NCI-H69 (cell line): ENCODE measurements around the gene BSND.

Source experiments
- DNase-seq: peaks from one replicate; lab custom pipeline; 2025; lab: John Stamatoyannopoulos, UW

BSND gene

DNA sequence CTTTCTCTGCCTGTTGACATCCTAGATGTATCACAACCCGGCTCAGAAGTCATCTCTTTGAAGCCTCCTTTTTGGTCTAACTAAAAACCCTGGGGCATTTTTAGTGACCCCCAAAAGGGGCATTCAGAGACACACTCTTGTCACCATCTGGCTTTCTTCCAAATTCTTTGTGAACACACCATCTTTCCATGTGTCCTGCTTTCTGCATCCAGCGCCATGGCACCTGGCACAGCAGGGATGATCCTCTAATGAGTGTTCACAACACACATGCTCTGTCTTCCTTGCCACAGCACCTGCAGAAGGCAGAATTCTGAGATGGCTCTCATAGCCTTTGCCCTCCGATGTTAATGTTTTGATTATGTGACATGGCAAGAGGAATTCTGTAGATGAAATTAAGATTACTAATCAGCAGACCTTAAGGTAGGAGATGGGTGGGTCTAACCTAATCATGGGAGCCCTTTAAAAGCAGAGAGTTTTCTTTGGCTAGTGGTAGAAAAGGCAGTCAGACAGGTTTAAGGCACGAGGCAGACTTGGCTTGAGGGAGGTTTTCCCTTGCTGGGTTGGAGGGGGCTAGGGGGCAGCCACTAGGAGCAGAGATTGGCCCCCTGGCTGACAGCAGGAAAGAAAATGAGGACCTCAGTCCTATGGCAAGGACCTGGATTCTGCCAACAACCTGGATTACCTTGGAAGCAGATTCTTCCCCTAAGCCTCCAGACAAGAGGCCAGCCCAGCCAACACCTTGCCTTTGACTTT is 23.2 kb upstream of the BSND start:
- peak; percentile 97 for DNase-seq

DNA sequence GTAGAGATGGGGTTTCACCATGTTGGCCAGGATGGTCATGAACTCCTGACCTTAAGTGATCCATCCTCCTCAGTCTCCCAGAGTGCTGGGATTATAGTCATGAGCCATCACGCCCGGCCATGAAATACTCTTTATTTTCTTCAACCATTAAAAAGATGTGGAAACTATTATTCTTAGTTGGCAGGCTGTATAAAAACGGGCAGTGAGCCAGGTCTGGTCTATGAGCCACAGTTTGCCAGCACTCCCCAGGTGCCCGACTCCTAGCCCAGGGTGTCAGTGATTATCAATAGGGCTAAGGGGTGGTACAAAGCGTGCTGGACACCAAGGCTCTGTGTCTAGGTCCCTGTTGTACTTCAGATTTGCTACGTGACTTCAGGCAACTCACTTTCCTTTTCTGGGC is 22.0 kb upstream of the BSND start:
- DNase-seq: peak; percentile 85

DNA sequence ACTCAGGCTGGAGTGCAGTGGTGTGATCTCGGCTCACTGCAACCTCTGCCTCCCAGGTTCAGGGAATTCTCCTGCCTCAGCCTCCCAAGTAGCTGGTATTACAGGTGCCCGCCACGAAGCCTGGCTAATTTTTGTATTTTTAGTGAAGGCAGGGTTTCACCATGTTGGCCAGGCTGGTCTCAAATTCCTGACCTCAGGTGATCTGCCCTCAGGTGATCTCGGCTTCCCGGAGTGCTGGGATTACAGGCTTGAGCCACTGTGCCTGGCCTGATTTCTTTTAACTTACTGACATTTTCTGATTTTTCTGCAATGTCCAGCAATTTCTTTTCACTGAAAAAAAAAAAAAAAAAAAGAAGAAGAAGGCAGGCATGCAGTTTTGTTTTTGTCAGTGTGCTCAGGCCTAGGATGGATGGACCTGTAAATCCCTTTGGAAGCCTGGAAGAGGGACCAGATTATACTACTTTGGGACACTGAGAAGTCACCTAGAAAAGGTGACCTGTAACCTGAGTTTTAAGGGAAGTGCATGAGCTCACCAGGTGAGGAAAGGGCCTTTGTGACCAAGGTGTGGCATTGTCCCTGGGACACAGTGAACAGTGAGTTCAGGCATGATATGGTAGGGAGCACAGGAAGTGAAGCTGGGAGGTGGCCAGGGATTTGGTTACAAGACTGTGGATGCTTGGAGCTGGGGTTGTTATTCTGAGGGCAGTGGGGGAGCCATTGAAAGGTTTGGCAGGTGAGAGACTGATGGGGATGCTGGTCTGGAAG is 21.0 kb upstream of the BSND start:
- DNase-seq: peak; percentile 77

- peak; percentile 48 for DNase-seq
These were observed 20.0 kb upstream of the BSND start for GRCh38 chr1:54978528-54979326.

DNA sequence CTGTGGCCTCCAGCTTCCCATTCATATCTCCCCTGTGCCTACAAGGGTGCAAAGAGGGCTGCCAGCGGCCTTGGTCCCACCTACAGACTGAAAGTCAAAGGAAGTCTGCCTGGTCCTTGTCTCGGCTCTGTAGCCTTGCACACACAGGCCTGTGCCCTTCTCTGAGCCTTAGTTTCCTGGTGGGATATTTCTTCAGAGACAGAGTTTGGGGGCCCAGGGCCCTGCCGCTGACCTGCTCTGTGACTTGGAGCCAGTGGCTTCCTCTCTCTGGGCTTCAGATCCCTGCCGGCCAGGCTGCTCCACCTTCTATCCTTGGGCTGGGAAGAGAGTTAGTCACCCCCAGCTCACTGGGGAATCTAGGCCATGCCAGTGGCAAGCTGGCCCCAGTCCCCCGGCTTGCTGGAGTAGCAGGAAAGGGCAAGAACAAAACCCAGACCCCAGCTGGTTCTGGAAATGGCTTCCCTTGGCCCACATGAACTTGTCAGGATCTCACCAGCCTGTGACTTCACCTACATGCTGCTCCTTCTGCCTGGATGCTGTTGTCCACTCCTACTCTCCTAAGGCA is 19.3 kb upstream of the BSND start:
- DNase-seq: no peak

DNA sequence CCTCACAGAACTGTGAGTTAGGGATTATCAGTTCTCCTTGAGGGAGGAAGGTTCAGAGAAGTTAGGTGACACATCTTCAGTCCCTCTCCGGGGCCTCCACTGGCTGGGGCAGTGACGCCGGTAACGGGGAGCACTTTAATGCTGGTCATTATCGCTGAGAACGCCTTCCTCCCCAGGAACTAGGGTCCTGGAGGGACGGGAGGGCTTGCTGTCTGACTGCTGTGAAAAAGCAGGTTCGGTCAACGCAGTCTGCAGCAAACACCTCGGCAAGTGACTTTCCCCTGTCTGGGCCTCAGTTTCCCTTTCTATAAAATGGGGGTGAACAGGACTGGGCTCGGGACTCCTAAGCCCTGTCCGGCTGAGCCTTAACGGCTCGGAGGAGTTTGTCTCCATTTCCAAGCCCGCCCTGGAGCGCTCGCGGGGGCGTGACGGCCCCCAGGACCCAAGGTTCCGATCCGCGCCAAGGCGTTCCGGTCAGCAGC is 18.6 kb upstream of the BSND start:
- DNase-seq: no peak

DNA sequence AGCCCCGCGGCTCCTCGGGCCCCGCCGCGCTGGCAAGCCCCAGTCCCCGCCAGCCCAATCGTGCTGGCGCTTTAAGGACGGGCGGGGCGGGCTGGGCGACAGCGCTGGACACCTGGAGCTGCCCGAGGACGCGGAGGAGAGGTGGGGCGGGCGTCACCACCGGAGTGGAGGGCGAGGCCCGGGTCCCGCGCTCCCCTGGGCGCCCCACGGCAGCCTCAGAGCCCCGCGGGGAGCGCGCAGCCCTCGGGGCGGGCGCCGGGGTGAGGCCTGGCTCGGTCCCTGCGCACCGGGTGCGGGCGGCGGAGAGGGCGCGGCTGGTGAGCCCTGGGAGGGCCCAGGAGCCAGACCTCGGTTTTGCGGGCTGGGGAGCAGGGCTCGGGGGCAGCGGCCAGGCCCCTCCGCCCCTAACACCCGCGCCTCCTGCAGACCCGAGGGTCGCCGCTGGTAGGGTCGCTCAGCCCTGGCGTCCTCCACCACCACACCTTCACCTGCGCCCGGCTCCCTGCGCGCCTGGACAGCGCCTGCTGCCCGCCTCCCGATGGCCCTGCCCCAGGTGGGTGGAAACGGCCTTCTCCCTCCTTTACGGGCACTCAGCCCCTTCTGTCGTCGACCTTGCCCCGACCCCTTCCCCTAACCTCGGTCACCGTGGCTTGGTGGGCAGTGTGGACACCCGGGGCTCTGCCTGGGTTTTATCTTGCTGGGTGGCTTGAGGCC is 18.0 kb upstream of the BSND start, which contains the start of gene TMEM61:
TSS of gene TMEM61 (plus strand) at position 101 of the 714 bp plus-strand sequence. CDS start at position 539, 438 bp downstream.
- DNase-seq: peak; percentile 64

GRCh38 chr1:54981466-54981865 is 17.3 kb upstream of the BSND start:
- DNase-seq: no peak

GRCh38 chr1:54982739-54983138 is 16.0 kb upstream of the BSND start:
- peak; percentile 95 for DNase-seq

DNA sequence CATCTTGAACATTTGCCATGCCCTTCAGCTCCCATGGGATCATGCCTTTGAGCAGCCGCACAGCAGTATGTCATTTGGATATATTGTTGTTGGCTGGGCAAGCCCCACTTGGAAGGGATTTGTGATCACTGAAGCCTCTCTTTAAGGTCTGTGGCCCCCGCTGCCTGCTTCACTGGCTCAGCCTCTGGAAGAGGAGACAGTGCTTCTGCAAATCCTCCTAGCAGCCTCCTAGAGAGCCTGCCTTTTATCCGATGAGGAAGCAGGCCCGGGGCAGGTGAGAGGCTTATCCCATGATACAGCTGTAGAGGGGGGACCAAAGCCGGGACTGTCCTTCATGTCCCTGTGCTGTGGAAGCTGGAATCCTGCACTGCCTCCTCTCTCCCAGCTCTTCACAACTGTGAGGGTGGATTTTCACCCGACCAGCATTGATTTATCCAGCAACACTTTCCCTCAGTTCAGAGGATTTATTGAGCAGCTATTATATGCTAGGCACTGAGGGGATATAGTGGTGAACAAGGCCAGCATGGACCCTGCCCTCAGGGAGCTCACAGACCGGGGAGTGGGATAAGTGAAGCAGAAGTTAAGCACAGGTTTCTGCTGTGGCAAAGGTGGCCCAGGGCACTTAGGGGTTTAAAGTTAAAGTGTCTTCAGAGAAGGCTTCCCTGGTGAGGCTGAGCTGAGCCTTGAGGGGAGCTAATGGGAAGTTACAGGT is 14.4 kb upstream of the BSND start:
- DNase-seq: peak; percentile 64

GRCh38 chr1:54985556-54985955 is 13.2 kb upstream of the BSND start:
- no peak for DNase-seq

- DNase-seq: no peak
These were observed 12.7 kb upstream of the BSND start for GRCh38 chr1:54986025-54986424.

DNA sequence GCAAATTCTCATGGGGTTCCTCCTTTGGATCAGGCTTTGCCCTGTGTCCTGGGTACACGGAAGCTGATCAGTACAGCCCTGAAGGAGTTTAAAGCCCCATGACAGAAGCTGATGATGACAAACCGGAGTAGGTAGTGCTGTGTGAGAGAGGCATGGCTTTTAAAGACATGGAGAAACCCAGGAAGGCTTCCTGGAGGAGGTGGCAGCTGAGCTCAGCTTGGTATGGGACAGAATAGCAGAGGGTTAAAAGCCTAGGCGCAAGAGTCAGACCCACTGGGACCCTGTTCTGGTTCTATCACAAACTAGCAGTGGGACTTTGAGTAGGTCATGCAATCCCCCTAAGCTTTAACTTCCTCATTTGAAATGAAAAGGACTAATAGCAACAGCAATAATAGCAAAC is 12.2 kb upstream of the BSND start:
- no peak for DNase-seq

DNA sequence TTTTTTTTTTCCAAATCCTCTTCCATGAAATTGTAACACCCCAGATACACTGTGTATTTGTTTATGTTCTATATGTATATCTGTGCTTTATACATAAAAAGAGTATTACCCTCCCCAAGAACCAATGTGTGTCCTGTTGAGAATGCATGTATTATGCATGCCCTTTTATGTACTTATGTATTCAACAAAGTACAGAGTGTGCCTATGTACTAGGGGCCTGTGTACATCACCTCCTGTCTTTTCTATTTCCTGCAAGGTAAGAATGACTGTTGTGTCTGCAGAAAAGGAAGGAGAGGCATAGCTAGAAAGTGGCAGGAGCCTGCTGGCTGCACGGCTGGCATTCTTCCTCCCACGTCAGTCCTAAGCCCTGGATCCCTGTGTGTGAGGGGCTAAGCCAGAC is 11.3 kb upstream of the BSND start:
- DNase-seq: peak; percentile 42

DNA sequence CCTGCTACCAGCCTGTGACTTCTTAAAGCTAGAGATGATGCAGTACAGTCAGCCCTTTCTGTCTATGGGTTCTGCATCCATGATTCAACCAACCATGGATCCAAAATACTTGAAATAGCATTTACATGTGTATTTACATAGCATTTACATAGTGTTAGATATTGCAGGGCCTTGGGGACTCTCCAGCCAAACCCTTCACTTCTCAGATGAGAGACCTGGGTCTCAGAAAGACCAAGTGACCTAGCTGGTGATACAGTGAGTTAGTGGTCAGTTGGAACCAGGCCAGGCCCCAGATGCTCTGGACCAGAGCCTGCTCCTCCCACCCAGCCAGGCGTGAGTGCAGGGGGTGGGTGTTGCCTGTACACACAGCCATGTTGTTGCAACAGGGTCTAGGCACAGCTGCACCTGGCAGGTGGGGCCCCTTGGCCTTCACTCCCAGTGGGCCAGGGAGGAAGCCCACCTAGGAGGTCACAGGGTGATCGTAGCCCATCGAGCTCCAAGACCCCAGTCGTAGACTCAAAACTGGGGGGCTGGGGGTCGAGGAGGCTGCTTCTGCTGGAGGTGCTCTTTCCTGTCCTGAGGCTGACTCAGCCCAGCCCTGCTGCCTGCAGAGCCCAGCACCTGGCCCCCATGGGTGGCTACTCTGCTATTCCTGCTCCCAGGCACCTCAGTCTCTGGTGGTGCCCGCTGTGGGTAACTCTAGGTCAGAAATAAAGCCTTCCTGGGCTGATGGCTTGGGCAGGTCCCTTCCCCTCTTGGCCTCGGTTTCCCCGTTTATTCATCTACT is 10.6 kb upstream of the BSND start:
- DNase-seq: peak; percentile 55

GRCh38 chr1:54988975-54989374 is 9.8 kb upstream of the BSND start:
- no peak for DNase-seq

- DNase-seq: peak; percentile 91
These were observed 9.3 kb upstream of the BSND start for GRCh38 chr1:54989473-54989872.

GRCh38 chr1:54989968-54990810 is 8.5 kb upstream of the BSND start:
- DNase-seq: peak; percentile 25

GRCh38 chr1:54990916-54991315 is 7.8 kb upstream of the BSND start:
- no peak for DNase-seq
